Spleen (tissue), 13 donors: ENCODE data around the gene SCART1. TPM values are rescaled to one million over a fixed set of nuclear protein-coding genes. Genes with fewer than 3 reads are reported as not detected.
A peak's percentile ranks its signal among the peaks of the same experiment; 100 is the strongest.

Experiments
- DNase-seq: peaks from one replicate; pipeline ENCODE4 v3.0.0-alpha.2; 2020
- H3K27ac ChIP-seq, 8 donors: fragments of 200-600 bp; sonication (generic) in 7 of 8; 1 replicate in 4 of 8; 2 replicates in 4 of 8; pipeline versions ENCODE4 v1.5.0 to v1.8.0; 2016 to 2021; ENCODE audit warnings: inconsistent platforms in 4 of 8, mild to moderate bottlenecking in 4 of 8, moderate library complexity in 1 of 8
- H3K27me3 ChIP-seq, 7 donors: fragments of 200-600 bp; sonication (generic) in 6 of 7; replicated peaks in 1 of 7; 1 replicate in 4 of 7; 2 replicates in 3 of 7; pipeline versions ENCODE4 v1.5.0 to v1.8.0; 2016 to 2021; ENCODE audit warnings: inconsistent platforms in 3 of 7, mild to moderate bottlenecking in 1 of 7
- H3K36me3 ChIP-seq, 6 donors: fragments of 200-600 bp; sonication (generic) in 5 of 6; 1 replicate in 4 of 6; 2 replicates in 2 of 6; pipeline versions ENCODE4 v1.5.0 to v1.8.0; 2016 to 2021; ENCODE audit warnings: inconsistent platforms in 2 of 6
- H3K4me1 ChIP-seq, 6 donors: fragments of 200-600 bp; sonication (generic) in 5 of 6; 1 replicate in 3 of 6; 2 replicates in 3 of 6; pipeline versions ENCODE4 v1.5.0 to v1.8.0; 2016 to 2021; ENCODE audit warnings: inconsistent platforms in 3 of 6
- H3K4me3 ChIP-seq, 8 donors: fragments of 200-600 bp; sonication (generic) in 7 of 8; 1 replicate in 4 of 8; 2 replicates in 4 of 8; pipeline versions ENCODE4 v1.5.0 to v1.8.0; 2016 to 2021; ENCODE audit warnings: inconsistent platforms in 4 of 8, mild to moderate bottlenecking in 4 of 8, moderate library complexity in 2 of 8
- H3K9me3 ChIP-seq, 8 donors: fragments of 200-600 bp; sonication (generic) in 7 of 8; 1 replicate in 4 of 8; 2 replicates in 4 of 8; pipeline versions ENCODE4 v1.5.0 to v1.8.0; 2016 to 2021; ENCODE audit warnings: inconsistent platforms in 4 of 8
- CTCF ChIP-seq, 11 experiments: fragments of 200-600 bp in 7 of 11; fragments of 450-650 bp in 4 of 11; sonication (generic) in 4 of 11; IDR thresholded peaks in 8 of 11; conservative IDR thresholded peaks in 3 of 11; 1 replicate in 7 of 11; 2 replicates in 4 of 11; pipeline versions ENCODE4 v1.4.0 to v1.8.0; 2016 to 2021; ENCODE audit warnings: antibody characterized with exemption in 11 of 11, inconsistent platforms in 4 of 11, mild to moderate bottlenecking in 1 of 11
- POLR2A ChIP-seq, 3 donors: fragments of 450-650 bp; IDR thresholded peaks; one replicate each; pipeline ENCODE4 v1.5.1; 2017; ENCODE audit warnings: antibody characterized with exemption in 3 of 3, mild to moderate bottlenecking in 1 of 3
- POLR2AphosphoS5 ChIP-seq, 3 donors: sonication (generic); formaldehyde crosslinking; IDR thresholded peaks; one replicate each; pipeline ENCODE4 v1.5.1; 2017; ENCODE audit warnings: antibody characterized with exemption in 3 of 3
- WGBS, 5 donors: extraction: QIAGEN DNeasy Blood & Tissue Kit in 3 of 5; methylation state at CpG; one replicate each; pipeline versions ENCODE4 v1.1.5 to v1.1.7; 2013 to 2018; 5-methylcytosine and 5-hydroxymethylcytosine counted together
- intact Hi-C: fragments of 100-400 bp; cut with DNase I; formaldehyde crosslinking; loops from one replicate; pipeline ENCODE4 v1.15.0; 2023; ENCODE audit warnings: low total_unique reads
- long read RNA-seq, 2 donors: transcript quantifications; one replicate each; lab custom pipeline, GENCODE V29; 2026
- polyA plus RNA-seq, 3 donors: library from polyadenylated mRNA; stranded (reverse); fragments of 200-250 nt; gene quantifications; one replicate each; pipeline ENCODE4 v1.2.1, GENCODE V29; 2013
- total RNA-seq, 7 donors: library from RNA; depleted of rRNA in 3 of 7; stranded (reverse); fragments of >200 nt in 3 of 7; fragmentation: NEBNext Ultra II Directional in 4 of 7; extraction: Animal tissue kit (Norgen Biotek cat#: 25700) in 4 of 7; gene quantifications; one replicate each; pipeline versions ENCODE4 v1.1.0 to v1.2.1, GENCODE V29; 2016 to 2021
- donor health status: healthy with polysubstance abuse.
- donor health status: DM: no; HTN: no; CAD: no; lungs with moderate emphysema.
- donor health status: DM: no; HTN: no; CAD: no.
- donor health status: Bipolar disorder and iron deficiency.
- donor health status: healthy.
- donor health status: DM: no; HTN: no; CAD: no.
- donor health status: DM: yes; HTN: yes; CAD: no.

Gene SCART1
- total RNA-seq, result 1 to 10 TPM; 3.7 to 9.7 (median 5.8) TPM
- polyA plus RNA-seq, result 1 to 10 TPM in 1 of 3 donors, under 1 TPM in 2; 0.36 to 1.2 (median 0.72) TPM
- long read RNA-seq, donor 1, result 0 reads
- long read RNA-seq, donor 2, result 0 reads

- 82 to 89% (median 87%) methylated on average over 6 to 11 of the region's 11 CpGs for WGBS, 5 donors
These were observed at the start of gene SCART1 for GRCh38 chr10:133453516-133454203. SCART1 (plus strand) TSS chr10:133453945; CDS start chr10:133453998, 53 bp downstream.

GRCh38 chr10:133405272-133405671 is 48.5 kb upstream of the SCART1 start:
- intact Hi-C loops, result no loop called here
- TF ChIP-seq POLR2AphosphoS5 (IDR thresholded peaks at IDR 0.05), result no peak
- no peak for TF ChIP-seq CTCF (IDR thresholded peaks at IDR 0.05 in 8 of 11, conservative IDR thresholded peaks at IDR 0.05 in 3 of 11)
- Histone ChIP-seq H3K36me3 (peaks cover 0 to 93% (median 45%) of the 10 kb centered on the region in 6 donors), H3K9me3 (peaks cover 0 to 15% (median 3%) of the 10 kb centered on the region in 8 donors), H3K4me1 (peaks cover 12 to 35% (median 20%) of the 10 kb centered on the region in 6 donors), H3K27ac (peak overlapping the region in 1 of 8 donors; percentile 27), H3K4me3 (no peak overlapping the region), H3K27me3 (no peaks in the 10 kb centered on the region)
- DNase-seq, result no peak
- WGBS, 5 donors, result 66 to 74% (median 70%) methylated on average over 2 of the region's 2 CpGs

More at GRCh38 chr10:133453516-133454203, at the start of gene SCART1:
- TF ChIP-seq POLR2AphosphoS5 (IDR thresholded peaks at IDR 0.05) (no peak), CTCF (IDR thresholded peaks at IDR 0.05 in 8 of 11, conservative IDR thresholded peaks at IDR 0.05 in 3 of 11) (no peak), POLR2A (IDR thresholded peaks at IDR 0.05) (no peak)
- Histone ChIP-seq H3K4me3 (no peak within 1 kb of the TSS), H3K9me3 (peaks cover 0 to 17% (median 13%) of the 10 kb centered on the region in 8 donors), H3K4me1 (no peaks in the 10 kb centered on the region), H3K27me3 (no peaks in the 10 kb centered on the region), H3K36me3 (no peaks in the 10 kb centered on the region), H3K27ac (no peak within 1 kb of the TSS)
- intact Hi-C loops, result no loop called here
- no peak for DNase-seq

DNA sequence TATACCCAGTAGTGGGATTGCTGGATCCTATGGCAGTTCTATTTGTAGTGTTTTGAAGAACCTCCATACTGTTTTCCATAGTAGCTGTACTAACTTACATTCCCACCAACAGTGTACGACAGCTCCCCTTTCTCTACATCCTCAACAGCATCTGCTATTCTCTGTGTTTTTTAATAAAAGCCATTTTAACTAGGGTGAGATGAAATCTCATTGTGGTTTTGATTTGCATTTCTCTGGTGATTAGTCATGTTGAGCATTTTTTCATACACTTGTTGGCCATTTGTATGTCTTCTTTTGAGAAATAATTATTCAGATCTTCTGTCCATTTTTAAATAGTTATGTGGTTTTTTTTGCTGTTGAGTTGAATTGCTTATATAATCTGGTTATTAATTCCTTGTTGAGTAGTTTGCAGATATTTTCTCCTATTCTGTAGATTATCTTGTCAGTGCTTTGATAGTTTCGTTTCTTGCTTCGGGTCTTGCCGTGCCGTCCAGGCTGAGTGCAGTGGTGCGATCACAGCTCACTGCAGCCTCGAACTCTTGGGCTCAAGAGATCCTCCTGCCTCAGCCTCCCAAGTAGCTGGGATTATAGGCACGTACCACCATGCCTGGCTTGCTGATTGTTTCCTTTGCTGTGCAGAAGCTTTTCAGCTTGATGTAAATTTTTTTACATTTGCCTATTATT is 47.8 kb upstream of the SCART1 start:
- peaks cover 3 to 98% (median 52%) of the 10 kb centered on the region in 6 donors for H3K36me3 ChIP-seq
- H3K4me1 ChIP-seq, result peaks cover 5 to 28% (median 13%) of the 10 kb centered on the region in 6 donors
- no peak for TF ChIP-seq POLR2AphosphoS5 (IDR thresholded peaks at IDR 0.05)
- TF ChIP-seq CTCF (IDR thresholded peaks at IDR 0.05 in 8 of 11, conservative IDR thresholded peaks at IDR 0.05 in 3 of 11), result no peak
- no peak for TF ChIP-seq POLR2A (IDR thresholded peaks at IDR 0.05)
- no peaks in the 10 kb centered on the region for H3K27me3 ChIP-seq
- intact Hi-C loops, result no loop called here
- peaks cover 1 to 22% (median 10%) of the 10 kb centered on the region in 8 donors for H3K9me3 ChIP-seq
- no peak overlapping the region for H3K4me3 ChIP-seq
- WGBS, 5 donors, result 69 to 84% (median 80%) methylated on average over 8 of the region's 8 CpGs
- peak overlapping the region in 2 of 8 donors; percentile 23 to 27 for H3K27ac ChIP-seq
- DNase-seq, result no peak
